ENCODE measurements around the gene PTPRE.

Gene PTPRE

DNA sequence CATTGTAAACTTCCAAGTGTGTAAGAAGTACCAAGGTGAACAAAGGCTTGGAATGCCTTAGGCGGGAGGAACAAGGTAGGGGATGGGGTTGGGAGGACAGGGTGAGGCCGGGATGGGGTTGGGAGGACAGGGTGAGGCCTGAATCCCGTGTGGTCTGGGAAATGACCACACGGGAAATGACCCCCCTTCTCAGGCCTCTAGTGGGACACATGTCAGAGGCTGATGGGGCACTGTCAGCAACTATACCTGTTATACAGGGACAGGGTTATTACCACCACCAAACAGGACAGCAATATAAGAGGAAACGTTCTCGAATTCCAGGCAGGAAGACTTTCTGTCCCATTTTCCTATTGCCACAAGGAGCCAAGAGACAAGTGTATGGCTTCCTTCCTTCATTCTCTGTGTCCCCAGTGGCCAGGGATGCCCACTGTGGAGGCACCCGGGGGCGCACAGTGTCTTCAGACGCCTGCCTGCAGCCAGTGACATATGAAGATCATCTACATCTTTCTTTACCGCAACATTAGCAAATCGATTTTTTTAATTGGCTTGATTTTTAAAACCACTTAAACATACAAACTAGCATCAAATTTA, 218.0 kb downstream of the PTPRE start:
- TF ChIP-seq, protein P1, sequence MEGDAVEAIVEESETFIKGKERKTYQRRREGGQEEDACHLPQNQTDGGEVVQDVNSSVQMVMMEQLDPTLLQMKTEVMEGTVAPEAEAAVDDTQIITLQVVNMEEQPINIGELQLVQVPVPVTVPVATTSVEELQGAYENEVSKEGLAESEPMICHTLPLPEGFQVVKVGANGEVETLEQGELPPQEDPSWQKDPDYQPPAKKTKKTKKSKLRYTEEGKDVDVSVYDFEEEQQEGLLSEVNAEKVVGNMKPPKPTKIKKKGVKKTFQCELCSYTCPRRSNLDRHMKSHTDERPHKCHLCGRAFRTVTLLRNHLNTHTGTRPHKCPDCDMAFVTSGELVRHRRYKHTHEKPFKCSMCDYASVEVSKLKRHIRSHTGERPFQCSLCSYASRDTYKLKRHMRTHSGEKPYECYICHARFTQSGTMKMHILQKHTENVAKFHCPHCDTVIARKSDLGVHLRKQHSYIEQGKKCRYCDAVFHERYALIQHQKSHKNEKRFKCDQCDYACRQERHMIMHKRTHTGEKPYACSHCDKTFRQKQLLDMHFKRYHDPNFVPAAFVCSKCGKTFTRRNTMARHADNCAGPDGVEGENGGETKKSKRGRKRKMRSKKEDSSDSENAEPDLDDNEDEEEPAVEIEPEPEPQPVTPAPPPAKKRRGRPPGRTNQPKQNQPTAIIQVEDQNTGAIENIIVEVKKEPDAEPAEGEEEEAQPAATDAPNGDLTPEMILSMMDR (IDR thresholded peaks at IDR 0.05; ENCODE audit: low read depth, low read length), result no peak
- Histone ChIP-seq H3K36me3 (peaks cover 58% of the 10 kb centered on the region), H3K9me3 (ENCODE audit: severe bottlenecking) (no peaks in the 10 kb centered on the region), H3K4me3 (ENCODE audit: low read depth, low read length) (peak overlapping the region; percentile 97), H3K27me3 (ENCODE audit: insufficient read depth, low read depth, severe bottlenecking) (no peaks in the 10 kb centered on the region), H3K27ac (peak overlapping the region; percentile 97)
- DNase-seq, result no peak

DNA sequence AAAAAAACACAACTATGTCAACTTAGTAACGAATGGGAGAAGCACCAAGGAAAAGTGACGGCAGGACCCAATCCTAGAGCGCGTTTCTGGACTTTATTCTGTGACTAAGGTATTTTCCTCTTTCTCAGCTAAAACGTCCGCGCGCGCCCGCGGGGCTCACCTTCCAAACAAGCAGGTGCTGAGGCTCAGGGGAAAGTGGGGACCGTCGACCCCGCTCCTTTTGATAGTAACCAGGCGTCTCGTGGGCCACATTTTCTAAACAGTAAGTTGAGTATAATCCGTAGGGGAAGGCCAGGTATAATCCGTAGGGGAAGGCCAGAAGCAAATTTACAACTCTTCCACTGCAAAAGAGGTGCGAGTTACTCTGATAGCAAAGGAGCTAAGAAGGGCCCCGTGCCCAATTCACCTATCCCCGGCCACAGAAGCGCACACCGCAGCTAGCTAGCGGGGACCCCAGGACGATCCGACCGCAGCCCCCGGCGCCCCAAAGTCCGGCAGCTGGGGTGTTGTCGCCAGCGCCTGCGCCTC, 218.6 kb downstream of the PTPRE start:
- Histone ChIP-seq H3K9me3 (ENCODE audit: severe bottlenecking) (no peaks in the 10 kb centered on the region), H3K27ac (peak overlapping the region; percentile 97), H3K4me3 (ENCODE audit: low read depth, low read length) (peak overlapping the region; percentile 97), H3K36me3 (peaks cover 53% of the 10 kb centered on the region), H3K27me3 (ENCODE audit: insufficient read depth, low read depth, severe bottlenecking) (no peaks in the 10 kb centered on the region)
- peak; percentile 13 for DNase-seq
- TF ChIP-seq, protein P1 (IDR thresholded peaks at IDR 0.05; ENCODE audit: low read depth, low read length), result no peak

DNA sequence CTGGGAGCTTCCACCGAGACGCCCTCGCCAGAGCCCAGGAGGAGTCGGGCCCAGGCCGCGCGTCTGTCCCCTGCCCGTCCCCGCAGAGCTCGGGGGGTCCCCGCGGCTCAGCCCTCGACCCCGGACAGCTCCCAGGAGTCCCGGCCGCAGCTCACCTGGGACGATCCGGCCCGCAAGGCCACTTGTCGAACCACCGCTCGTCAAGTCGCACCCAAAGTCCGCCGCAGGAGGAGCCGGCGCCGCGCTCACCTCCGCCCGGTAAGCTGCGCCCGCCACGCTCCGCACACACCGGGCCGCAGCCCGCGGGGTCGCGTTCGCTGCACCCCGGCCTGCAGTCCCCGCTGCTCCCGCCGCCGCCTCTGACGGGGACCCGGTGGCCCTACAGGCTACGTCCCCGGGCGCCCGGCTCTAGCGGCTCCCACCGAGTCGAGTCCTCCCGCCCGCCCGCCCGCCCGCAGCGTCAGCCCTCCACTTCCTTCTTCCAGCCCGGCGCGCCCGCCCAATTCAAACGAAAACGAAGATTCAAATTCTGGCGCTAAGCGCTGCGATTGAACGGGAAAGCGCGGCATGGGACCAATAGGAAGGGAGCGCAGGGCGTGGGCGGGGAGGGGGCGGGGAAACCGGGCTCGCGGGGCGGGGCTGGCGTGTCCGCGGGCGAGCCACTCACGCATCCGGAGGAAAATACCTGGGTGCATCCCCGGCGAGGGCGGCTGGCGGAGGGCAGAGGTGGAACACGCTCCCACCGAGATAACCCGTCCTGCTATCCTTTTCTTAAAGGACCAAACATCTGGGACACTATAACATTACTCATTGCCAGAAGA, 219.3 kb downstream of the PTPRE start, which contains the start of gene MKI67:
TSS of gene MKI67 (minus strand) at position 480 of the 821 bp plus-strand sequence. CDS start 756 bp downstream, outside the sequence.
- TF ChIP-seq, protein P1 (IDR thresholded peaks at IDR 0.05; ENCODE audit: low read depth, low read length), result no peak
- H3K27me3 ChIP-seq (ENCODE audit: insufficient read depth, low read depth, severe bottlenecking), result no peaks in the 10 kb centered on the region
- peak; percentile 93 for DNase-seq
- H3K4me3 ChIP-seq (ENCODE audit: low read depth, low read length), result peak within 1 kb of the TSS; percentile 97
- peaks cover 47% of the 10 kb centered on the region for H3K36me3 ChIP-seq
- no peaks in the 10 kb centered on the region for H3K9me3 ChIP-seq (ENCODE audit: severe bottlenecking)
- peak within 1 kb of the TSS; percentile 97 for H3K27ac ChIP-seq

DNA sequence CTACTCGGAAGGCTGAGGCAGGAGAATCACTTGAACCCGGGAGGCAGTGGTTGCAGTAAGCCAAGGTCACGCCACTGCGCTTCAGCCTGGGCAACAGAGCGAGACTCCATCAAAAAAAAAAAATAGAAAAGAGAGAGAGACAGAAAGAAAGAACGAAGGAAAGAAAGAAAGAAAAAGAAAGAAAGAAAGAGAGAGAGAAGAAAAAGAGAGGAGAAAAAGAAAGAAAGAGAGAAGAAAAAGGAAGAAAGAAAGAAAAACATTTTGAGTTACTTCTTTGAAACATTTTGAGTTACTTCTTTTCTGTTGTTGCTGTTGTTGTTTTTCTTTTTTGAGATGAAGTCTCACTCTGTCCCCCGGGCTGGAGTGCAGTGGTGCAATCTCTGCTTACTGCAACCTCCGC, 221.7 kb downstream of the PTPRE start:
- H3K27me3 ChIP-seq (ENCODE audit: insufficient read depth, low read depth, severe bottlenecking), result no peaks in the 10 kb centered on the region
- peaks cover 26% of the 10 kb centered on the region for H3K36me3 ChIP-seq
- no peak for DNase-seq
- TF ChIP-seq, protein P1 (IDR thresholded peaks at IDR 0.05; ENCODE audit: low read depth, low read length), result no peak
- H3K4me3 ChIP-seq (ENCODE audit: low read depth, low read length), result no peak overlapping the region
- no peak overlapping the region for H3K27ac ChIP-seq
- no peaks in the 10 kb centered on the region for H3K9me3 ChIP-seq (ENCODE audit: severe bottlenecking)

DNA sequence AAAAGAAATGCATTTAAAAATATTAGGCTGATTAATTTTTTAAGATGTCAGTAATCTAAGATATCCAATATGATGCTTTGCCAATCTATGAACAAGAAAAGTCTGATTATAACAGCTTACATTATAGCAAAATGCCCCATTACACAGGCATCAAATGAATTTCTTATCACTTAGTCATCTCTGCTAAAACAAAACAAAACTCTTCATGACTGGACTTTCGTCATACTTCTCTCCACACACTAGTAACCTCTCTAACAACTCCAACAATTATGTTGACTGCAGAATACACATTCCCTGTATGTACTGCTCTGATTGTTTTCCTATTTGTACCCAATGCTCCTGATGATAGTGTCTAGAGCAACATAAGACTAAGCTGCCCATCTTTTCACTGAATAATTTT, 223.1 kb downstream of the PTPRE start:
- TF ChIP-seq, protein P1 (IDR thresholded peaks at IDR 0.05; ENCODE audit: low read depth, low read length), result no peak
- Histone ChIP-seq H3K9me3 (ENCODE audit: severe bottlenecking) (no peaks in the 10 kb centered on the region), H3K27ac (no peak overlapping the region), H3K4me3 (ENCODE audit: low read depth, low read length) (no peak overlapping the region), H3K36me3 (peaks cover 12% of the 10 kb centered on the region), H3K27me3 (ENCODE audit: insufficient read depth, low read depth, severe bottlenecking) (no peaks in the 10 kb centered on the region)
- no peak for DNase-seq
